Activated T-cell treated with anti-CD3 and anti-CD28 coated beads, Interleukin-2, amount 50 U/mL, for 72 hours (primary cell): ENCODE measurements around the gene FSTL3. TPM values are rescaled to one million over a fixed set of nuclear protein-coding genes. Genes with fewer than 3 reads are reported as not detected.

Experiments used
- ATAC-seq, 2 donors: fragments of 150-1000 bp; cut with Tn5 transposase; replicated peaks in 1 of 2; 2 replicates each; pipeline ENCODE4 v1.10.0; 2021; ENCODE audit warnings: moderate library complexity in 2 of 2, mild to moderate bottlenecking in 1 of 2
- DNase-seq, 2 donors: peaks; one replicate each; pipeline ENCODE4 v3.0.0; 2021 to 2022; ENCODE audit warnings: mixed read lengths in 1 of 2
- H3K27ac Mint-ChIP-seq: one replicate; pipeline ENCODE4 v1.8.0; 2022; ENCODE audit warnings: mild to moderate bottlenecking, moderate library complexity, mixed read lengths
- H3K27me3 Mint-ChIP-seq: one replicate; pipeline ENCODE4 v1.8.0; 2022; ENCODE audit warnings: low read depth, mixed read lengths
- H3K36me3 Mint-ChIP-seq, 2 donors: one replicate each; pipeline ENCODE4 v1.8.0; 2022; ENCODE audit warnings: mixed read lengths in 2 of 2, mild to moderate bottlenecking in 1 of 2; ENCODE audit not compliant: insufficient read depth in 2 of 2
- H3K4me1 Mint-ChIP-seq: one replicate; pipeline ENCODE4 v1.8.0; 2022; ENCODE audit warnings: low read depth, mixed read lengths
- H3K4me3 Mint-ChIP-seq, 2 donors: one replicate each; pipeline ENCODE4 v1.8.0; 2022; ENCODE audit warnings: mild to moderate bottlenecking in 2 of 2, mixed read lengths in 2 of 2, moderate library complexity in 2 of 2
- H3K9me3 Mint-ChIP-seq, 2 donors: one replicate each; pipeline ENCODE4 v1.8.0; 2022; ENCODE audit warnings: mixed read lengths in 2 of 2
- total RNA-seq, 2 donors: library from RNA; stranded (reverse); gene quantifications; one replicate each; pipeline ENCODE4 v1.2.3, GENCODE V29; 2022

FSTL3 gene
- total RNA-seq, 2 donors from 2014 or later, result 10.0 to 11.4 TPM

DNA sequence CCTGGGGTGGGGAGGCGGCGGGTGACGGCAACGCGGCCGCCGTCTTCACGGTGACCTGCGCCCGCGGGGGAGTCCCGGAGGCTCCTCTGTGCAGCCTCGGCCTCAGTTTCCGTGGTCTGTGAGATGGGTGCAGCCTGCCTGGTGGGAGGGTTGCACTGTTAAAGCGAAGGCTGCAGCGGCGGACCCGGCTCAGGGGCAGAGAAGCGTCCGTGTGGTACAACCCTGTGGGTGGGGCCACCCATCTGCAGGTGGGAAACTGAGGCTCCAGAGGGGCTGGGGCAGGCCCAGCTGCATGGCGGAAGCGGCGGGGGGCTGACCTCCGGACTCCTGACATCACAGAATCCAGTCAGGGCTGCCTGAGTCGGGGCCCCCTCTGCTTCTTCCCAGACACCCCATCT lies 36.0 kb upstream of the FSTL3 start:
- no peaks in the 10 kb centered on the region for H3K9me3 Mint-ChIP-seq
- no peak overlapping the region for H3K27ac Mint-ChIP-seq
- H3K4me3 Mint-ChIP-seq, result peak overlapping the region in 1 of 2 donors; percentile 75
- no peaks in the 10 kb centered on the region for H3K36me3 Mint-ChIP-seq
- ATAC-seq (no peak), DNase-seq (peak in 1 of 2 donors; percentile 11)
- H3K27me3 Mint-ChIP-seq, result peaks cover 6% of the 10 kb centered on the region
- peaks cover 6% of the 10 kb centered on the region for H3K4me1 Mint-ChIP-seq

DNA sequence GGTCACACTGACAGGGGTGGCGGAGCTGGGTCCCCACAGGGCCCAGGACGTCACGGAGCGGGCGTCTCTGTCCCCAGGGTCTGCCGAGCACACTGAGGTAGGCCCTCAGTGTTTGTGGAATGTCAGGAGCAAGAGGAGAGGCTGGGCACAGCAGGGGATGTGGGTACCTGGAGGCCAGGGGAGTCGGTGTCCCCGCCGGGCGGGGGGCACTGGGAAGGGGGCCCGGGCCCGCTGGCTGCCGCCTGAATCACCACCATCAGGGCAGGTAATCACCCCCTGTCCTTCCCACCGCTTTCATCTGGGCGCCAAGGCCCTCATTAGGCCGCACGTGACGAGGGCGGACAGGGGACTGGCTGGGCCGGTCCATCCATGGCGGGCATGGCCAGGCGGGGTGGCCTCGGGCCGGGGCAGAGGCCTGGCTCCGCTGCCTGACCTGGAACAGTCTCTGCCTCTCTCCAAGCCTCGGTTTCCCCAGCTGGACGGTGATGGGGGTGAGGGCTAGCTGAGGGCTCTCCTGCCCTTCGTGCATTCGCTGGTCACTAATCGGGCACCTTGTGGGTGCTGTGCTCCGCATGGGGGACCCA lies 35.5 kb upstream of the FSTL3 start:
- H3K4me3 Mint-ChIP-seq, result no peak overlapping the region

DNA sequence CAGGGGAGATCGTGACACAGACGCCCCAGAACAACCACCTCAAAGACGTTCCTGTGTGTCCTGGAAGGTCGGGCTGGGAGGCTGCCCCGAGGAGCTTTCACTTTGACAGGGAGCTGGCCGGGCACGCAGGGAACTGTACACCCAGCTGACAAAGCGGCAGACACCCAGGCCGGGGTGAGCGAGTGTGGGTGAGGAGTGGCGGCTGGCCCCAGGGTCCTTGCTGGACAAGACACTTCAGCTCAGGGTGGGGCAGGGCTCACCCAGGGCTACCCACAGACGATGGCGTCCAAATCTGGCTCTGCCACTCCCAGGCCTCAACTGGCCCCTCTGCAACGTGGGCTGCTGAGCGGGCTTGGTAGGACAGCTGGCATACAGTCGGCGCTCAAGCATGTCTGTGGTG lies 34.5 kb upstream of the FSTL3 start:
- DNase-seq, result no peak

More for the DNA sequence above, 35.5 kb upstream of the FSTL3 start:
- DNase-seq, result no peak
- Mint-ChIP-seq H3K27ac (no peak overlapping the region), H3K4me1 (peaks cover 6% of the 10 kb centered on the region), H3K36me3 (no peaks in the 10 kb centered on the region), H3K27me3 (peaks cover 6% of the 10 kb centered on the region), H3K9me3 (no peaks in the 10 kb centered on the region)
- ATAC-seq, result no peak

DNA sequence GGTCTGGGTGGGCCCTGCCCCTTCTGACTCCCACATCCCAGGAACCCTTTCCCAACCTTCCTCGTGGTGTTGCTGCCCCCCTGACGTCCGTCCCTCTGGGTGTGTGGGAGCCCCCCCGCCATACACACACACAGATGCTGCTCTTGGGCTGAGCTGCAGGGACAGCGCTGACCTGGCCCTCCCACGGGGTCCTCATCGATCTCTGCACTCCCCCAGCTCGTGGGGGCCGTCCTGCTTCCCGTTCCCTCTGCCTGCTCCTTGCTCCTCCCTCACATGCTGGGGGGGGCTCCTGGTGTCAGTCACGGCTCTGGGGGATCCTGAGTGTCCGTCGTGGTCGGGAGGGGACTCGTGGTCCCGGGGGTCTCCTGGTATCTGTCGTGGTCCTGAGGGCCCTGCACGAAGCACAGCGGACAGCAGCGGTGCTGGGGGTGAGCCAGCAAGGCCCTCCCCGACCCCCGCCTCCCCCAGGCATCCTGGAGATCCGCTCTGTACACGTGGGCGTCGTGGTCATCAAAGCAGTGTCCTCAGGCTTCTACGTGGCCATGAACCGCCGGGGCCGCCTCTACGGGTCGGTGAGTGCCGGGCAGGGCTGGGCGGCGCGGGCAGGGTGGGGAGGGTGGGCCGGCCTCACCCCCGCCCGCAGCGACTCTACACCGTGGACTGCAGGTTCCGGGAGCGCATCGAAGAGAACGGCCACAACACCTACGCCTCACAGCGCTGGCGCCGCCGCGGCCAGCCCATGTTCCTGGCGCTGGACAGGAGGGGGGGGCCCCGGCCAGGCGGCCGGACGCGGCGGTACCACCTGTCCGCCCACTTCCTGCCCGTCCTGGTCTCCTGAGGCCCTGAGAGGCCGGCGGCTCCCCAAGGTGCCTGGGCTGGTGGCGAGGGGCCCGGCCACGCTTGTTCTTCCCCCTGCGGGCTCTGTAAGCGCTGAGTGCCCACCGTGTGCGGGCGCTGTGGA lies 33.1 kb upstream of the FSTL3 start:
- peaks cover 6% of the 10 kb centered on the region for H3K27me3 Mint-ChIP-seq
- H3K36me3 Mint-ChIP-seq, result peaks cover 0 to 3% of the 10 kb centered on the region in 2 donors
- H3K4me1 Mint-ChIP-seq, result peaks cover 6% of the 10 kb centered on the region
- H3K9me3 Mint-ChIP-seq, result no peaks in the 10 kb centered on the region
- H3K4me3 Mint-ChIP-seq, result no peak overlapping the region
- no peak for DNase-seq
- H3K27ac Mint-ChIP-seq, result no peak overlapping the region
- ATAC-seq, result no peak

More for the DNA sequence above, 34.5 kb upstream of the FSTL3 start:
- no peak for ATAC-seq
- no peak overlapping the region for H3K27ac Mint-ChIP-seq
- H3K9me3 Mint-ChIP-seq, result no peaks in the 10 kb centered on the region
- H3K36me3 Mint-ChIP-seq, result peaks cover 0 to 3% of the 10 kb centered on the region in 2 donors
- H3K4me1 Mint-ChIP-seq, result peaks cover 6% of the 10 kb centered on the region
- H3K27me3 Mint-ChIP-seq, result peaks cover 6% of the 10 kb centered on the region
- no peak overlapping the region for H3K4me3 Mint-ChIP-seq

DNA sequence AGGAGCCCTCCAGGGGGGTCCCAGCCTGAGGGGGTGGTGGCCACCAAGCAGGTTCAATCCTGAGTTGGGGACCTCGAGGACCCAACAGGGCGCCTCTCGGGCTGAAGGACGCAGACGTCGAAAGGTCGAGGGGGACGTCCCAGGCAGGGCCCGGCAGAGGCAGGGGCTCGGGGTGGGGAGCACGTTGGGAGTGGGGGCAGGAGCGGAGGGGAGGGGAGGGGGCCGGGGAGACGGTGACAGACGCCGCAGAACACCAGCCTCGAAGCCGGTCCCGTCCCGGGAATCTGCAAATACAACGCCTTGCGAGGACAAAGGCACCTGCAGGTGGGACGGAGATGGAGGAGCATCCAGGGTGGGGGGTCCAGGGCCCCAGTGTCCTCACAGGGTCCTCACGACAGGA lies 32.5 kb upstream of the FSTL3 start:
- Mint-ChIP-seq H3K27me3 (peaks cover 6% of the 10 kb centered on the region), H3K4me3 (no peak overlapping the region), H3K4me1 (peaks cover 6% of the 10 kb centered on the region), H3K9me3 (no peaks in the 10 kb centered on the region), H3K36me3 (peaks cover 0 to 3% of the 10 kb centered on the region in 2 donors), H3K27ac (no peak overlapping the region)
- DNase-seq, result no peak
- ATAC-seq, result no peak

DNA sequence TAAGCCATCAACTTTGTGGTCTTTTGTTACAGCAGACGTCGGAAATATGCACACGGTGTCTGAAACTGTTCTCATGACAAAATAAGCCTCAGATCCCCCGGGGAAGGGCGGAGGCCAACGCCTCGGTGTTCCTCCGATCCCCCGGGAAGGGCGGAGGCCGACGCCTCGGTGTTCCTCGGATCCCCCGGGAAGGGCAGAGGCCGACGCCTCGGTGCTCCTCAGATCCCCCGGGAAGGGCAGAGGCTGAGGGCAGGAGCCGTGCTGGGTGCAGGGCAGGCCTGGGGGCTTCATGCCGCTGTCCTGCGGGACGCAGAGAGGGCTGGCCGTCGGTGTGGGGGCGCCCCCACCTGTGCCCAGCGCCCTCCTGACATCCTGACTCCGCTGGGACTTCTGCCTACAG lies 31.8 kb upstream of the FSTL3 start:
- Mint-ChIP-seq H3K4me1 (peaks cover 2% of the 10 kb centered on the region), H3K4me3 (no peak overlapping the region), H3K9me3 (no peaks in the 10 kb centered on the region), H3K27me3 (peaks cover 3% of the 10 kb centered on the region), H3K27ac (no peak overlapping the region), H3K36me3 (peaks cover 0 to 3% of the 10 kb centered on the region in 2 donors)
- DNase-seq, result no peak
- ATAC-seq, result no peak

DNA sequence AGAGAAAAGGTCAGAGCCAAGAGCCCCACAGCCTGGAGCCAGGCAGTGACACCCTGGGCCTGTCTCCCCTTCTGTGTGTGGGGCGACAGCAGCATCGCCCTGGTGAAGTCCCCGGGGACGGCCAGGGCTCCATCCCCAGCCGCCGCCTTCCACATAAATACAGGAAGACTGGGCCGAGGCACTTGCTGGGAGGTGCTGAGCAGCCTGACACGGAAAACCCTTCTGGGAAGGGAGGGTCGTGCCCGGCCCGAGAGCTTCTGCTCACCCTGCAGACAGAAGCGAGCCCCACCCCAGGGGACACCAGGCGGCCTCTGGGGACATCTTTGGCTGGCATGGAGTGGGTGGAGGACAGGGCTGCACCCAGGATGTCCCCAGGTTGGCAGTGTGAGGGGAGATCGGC lies 31.4 kb upstream of the FSTL3 start:
- no peak overlapping the region for H3K27ac Mint-ChIP-seq

DNA sequence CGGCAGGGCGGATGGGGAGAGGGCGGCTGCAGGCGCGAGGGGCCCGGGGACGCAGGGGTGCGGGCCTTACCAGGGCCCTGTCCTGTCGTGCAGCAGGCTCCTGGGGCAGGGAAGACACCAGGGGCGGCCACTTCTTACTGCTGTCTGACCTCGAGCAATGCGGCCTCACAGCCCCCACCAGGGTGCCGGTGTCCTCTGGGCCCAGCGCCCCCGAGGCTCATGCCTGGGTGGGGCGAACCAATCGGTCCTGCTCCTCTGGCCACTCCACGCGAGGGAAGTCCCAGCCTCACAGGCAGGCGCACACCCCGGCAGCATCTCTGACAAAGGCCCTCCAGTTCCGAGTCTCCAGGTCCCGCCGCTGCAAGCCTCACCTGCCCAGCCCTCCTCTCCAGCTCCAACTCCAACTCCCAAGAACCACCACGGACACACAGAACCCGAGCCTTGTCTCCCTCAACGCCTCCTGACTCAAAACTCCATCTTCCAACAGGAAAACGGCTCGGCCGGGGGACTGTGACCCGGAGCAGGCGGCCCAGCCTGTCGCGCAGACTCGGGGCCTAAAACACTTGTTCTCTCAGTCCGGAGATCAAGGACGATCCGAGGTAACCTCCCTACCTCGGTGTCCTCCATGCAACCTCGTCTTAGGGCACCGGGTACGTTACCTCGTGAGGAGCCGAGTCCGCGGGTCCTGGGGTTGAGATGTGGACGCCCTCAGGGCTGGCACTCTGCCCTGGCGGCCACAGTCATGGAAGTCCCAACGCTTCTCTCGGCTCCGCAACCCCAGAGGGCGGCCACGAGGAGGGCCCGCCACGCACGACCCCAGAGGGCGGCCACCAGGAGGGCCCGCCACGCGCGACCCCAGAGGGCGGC lies 30.0 kb upstream of the FSTL3 start:
- DNase-seq (no peak), ATAC-seq (no peak)
- Mint-ChIP-seq H3K9me3 (no peaks in the 10 kb centered on the region), H3K4me3 (no peak overlapping the region), H3K27me3 (no peaks in the 10 kb centered on the region), H3K4me1 (no peaks in the 10 kb centered on the region), H3K36me3 (peaks cover 0 to 3% of the 10 kb centered on the region in 2 donors), H3K27ac (no peak overlapping the region)

More for the DNA sequence above, 31.4 kb upstream of the FSTL3 start:
- ATAC-seq (no peak), DNase-seq (no peak)
- Mint-ChIP-seq H3K4me1 (no peaks in the 10 kb centered on the region), H3K4me3 (no peak overlapping the region), H3K36me3 (peaks cover 0 to 3% of the 10 kb centered on the region in 2 donors), H3K9me3 (no peaks in the 10 kb centered on the region), H3K27me3 (no peaks in the 10 kb centered on the region)

DNA sequence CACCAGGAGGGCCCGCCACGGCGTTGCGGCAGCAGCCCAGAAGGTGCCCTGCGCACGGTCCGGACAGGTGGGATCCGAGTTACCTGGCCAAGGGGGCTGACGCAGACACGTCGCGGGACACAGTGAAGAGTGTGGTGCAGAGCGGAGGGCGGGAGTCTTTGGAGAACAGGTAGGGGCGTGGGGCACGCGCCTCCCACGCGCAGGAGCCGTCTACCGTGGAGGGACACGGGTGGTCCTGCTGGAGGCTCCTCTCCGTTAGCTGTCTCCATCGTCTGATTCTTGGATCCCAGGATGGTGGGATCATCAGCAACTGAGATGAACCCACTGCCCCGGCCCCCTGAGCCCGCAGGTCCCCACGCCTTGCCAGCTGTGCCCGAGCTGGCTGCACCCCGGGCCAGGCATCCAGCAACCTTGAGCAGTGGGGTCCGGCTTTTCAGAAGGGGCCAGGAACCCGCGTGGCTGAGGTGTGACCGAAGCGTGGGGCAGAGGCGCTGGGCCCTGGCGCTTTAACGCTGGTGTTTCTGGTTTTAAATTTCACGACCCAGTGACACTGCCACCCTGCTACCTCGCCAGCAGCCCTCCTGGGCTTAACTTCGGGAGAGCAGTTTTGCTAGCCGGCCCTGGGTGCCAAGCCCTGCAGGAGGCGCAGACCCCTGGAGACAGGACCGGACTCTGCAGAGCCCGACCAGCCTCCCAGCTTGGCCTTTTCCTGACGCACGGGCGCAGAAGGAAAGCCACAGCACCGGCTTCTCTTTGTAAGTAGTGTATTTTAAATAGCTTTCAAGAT lies 29.2 kb upstream of the FSTL3 start:
- Mint-ChIP-seq H3K27ac (no peak overlapping the region), H3K4me1 (no peaks in the 10 kb centered on the region), H3K4me3 (no peak overlapping the region), H3K9me3 (no peaks in the 10 kb centered on the region), H3K27me3 (no peaks in the 10 kb centered on the region), H3K36me3 (peaks cover 0 to 3% of the 10 kb centered on the region in 2 donors)
- no peak for ATAC-seq
- DNase-seq, result no peak

DNA sequence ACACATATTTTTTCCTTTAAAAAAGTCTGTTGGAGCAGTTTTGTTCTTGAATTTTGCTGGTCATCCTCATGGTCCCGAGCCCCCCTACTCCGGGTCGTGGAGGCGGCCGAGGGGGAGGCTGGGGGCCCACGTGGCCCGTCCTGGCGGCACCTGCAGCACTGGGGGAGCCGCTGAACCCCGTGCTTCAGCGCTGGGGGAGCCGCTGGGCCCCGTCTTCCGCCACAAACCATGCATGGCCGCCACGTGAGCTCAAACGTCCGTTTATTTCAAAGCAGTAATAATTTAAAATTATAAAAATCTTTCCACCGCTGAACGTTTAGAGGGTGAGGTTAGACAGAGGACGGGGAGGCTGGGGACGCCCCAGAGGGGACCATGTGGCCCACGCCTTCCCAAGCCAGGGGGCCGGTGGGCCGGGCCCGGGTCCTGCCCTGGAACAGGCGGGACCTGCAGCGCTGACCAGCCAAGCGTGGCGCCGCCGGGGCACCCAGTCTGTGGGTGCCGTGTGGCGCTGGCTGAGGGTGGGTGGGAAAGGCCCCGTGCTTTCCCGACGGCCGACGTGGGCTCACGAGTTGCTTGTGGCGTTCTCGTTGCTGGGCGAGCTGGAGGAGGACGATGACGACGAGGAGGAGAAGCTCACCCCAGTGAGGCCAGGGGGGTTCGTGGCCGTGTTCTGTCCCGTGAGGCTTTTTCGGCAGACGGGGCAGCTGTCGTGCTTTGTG lies 28.5 kb upstream of the FSTL3 start:
- no peak overlapping the region for H3K4me3 Mint-ChIP-seq
- no peak for ATAC-seq
- no peak for DNase-seq

DNA sequence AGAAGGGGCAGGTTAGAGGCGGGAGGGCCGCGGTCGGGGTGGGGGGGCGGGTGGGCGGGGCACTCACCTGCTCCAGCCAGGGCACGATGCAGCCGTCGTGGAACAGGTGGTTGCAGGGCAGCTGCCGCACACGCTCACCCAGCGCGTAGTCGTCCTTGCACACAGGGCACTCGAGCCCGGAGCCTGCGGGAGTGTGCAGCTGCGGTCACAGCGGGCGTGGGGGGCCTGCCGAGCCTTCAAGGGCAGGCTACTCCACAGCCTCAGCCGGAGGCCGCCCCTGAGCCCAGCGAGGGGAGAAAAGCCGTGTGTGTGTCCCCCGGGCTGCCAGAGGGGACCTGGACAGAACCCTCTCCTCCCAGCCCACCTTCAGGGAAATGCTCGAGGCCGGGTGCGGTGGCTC lies 27.9 kb upstream of the FSTL3 start:
- Mint-ChIP-seq H3K4me3 (no peak overlapping the region), H3K27me3 (no peaks in the 10 kb centered on the region), H3K9me3 (no peaks in the 10 kb centered on the region), H3K36me3 (peaks cover 0 to 5% of the 10 kb centered on the region in 2 donors), H3K4me1 (no peaks in the 10 kb centered on the region), H3K27ac (no peak overlapping the region)
- ATAC-seq (no peak), DNase-seq (no peak)

More for the DNA sequence above, 28.5 kb upstream of the FSTL3 start:
- no peaks in the 10 kb centered on the region for H3K9me3 Mint-ChIP-seq
- H3K36me3 Mint-ChIP-seq, result peaks cover 0 to 4% of the 10 kb centered on the region in 2 donors
- H3K27ac Mint-ChIP-seq, result no peak overlapping the region
- no peaks in the 10 kb centered on the region for H3K27me3 Mint-ChIP-seq
- no peaks in the 10 kb centered on the region for H3K4me1 Mint-ChIP-seq
